H9 (cell line): Measurements from ENCODE around the gene TEK. TPM values are rescaled to one million over a fixed set of nuclear protein-coding genes. Genes with fewer than 3 reads are reported as not detected.

Experiments used
- DNase-seq: peaks from one replicate; pipeline ENCODE4 v3.0.0-alpha.2; 2017
- H2AFZ ChIP-seq: one replicate; pipeline ENCODE4 v1.6.1; 2013; ENCODE audit warnings: mild to moderate bottlenecking, low read length, control low read depth, moderate library complexity
- H2AK5ac ChIP-seq: 2 replicates; pipeline ENCODE4 v1.6.1; 2013; ENCODE audit warnings: low read length, control low read depth, mixed read lengths; ENCODE audit not compliant: insufficient read length
- H2BK120ac ChIP-seq: one replicate; pipeline ENCODE4 v1.6.1; 2013; ENCODE audit warnings: low read depth, mild to moderate bottlenecking, low read length, control low read depth, inconsistent platforms; ENCODE audit not compliant: poor library complexity, severe bottlenecking
- H2BK12ac ChIP-seq: 2 replicates; pipeline ENCODE4 v1.6.1; 2013; ENCODE audit warnings: low read length, control low read depth, mixed read lengths, low read depth; ENCODE audit not compliant: insufficient read length
- H2BK15ac ChIP-seq: 2 replicates; pipeline ENCODE4 v1.6.1; 2013; ENCODE audit warnings: low read depth, low read length, control low read depth
- H2BK20ac ChIP-seq: one replicate; pipeline ENCODE4 v1.6.1; 2013; ENCODE audit warnings: low read depth, mild to moderate bottlenecking, low read length, control low read depth, inconsistent platforms; ENCODE audit not compliant: poor library complexity, severe bottlenecking
- H2BK5ac ChIP-seq: 2 replicates; pipeline ENCODE4 v1.6.1; 2013; ENCODE audit warnings: low read length, control low read depth, mixed read lengths; ENCODE audit not compliant: insufficient read length
- H3K14ac ChIP-seq: 2 replicates; pipeline ENCODE4 v1.6.1; 2013; ENCODE audit warnings: low read length, control low read depth; ENCODE audit not compliant: insufficient read depth
- H3K18ac ChIP-seq: 2 replicates; pipeline ENCODE4 v1.6.1; 2013; ENCODE audit warnings: low read depth, mild to moderate bottlenecking, mixed read lengths, low read length, control low read depth; ENCODE audit not compliant: insufficient read length
- H3K23ac ChIP-seq: 2 replicates; pipeline ENCODE4 v1.6.1; 2013; ENCODE audit warnings: low read length, control low read depth, mixed read lengths, low read depth; ENCODE audit not compliant: insufficient read length
- H3K23me2 ChIP-seq: 2 replicates; pipeline ENCODE4 v1.6.1; 2013; ENCODE audit warnings: low read depth, mild to moderate bottlenecking, mixed read lengths, low read length, control low read depth; ENCODE audit not compliant: insufficient read length, poor library complexity, severe bottlenecking
- H3K27ac ChIP-seq: 2 replicates; pipeline ENCODE4 v1.5.1; 2013; ENCODE audit warnings: low read length, control low read depth, mixed read lengths, low read depth; ENCODE audit not compliant: insufficient read length
- H3K27me3 ChIP-seq: 2 replicates; pipeline ENCODE4 v1.6.1; 2013; ENCODE audit warnings: low read length, control low read depth, inconsistent platforms; ENCODE audit not compliant: insufficient read depth
- H3K4ac ChIP-seq: 2 replicates; pipeline ENCODE4 v1.6.1; 2013; ENCODE audit warnings: low read depth, mild to moderate bottlenecking, control low read depth, inconsistent platforms, low read length, moderate library complexity
- H3K4me1 ChIP-seq: 2 replicates; pipeline ENCODE4 v1.6.1; 2013; ENCODE audit warnings: low read length, control low read depth, inconsistent platforms; ENCODE audit not compliant: insufficient read depth
- H3K4me2 ChIP-seq: 2 replicates; pipeline ENCODE4 v1.6.1; 2013; ENCODE audit warnings: low read length, control low read depth, mixed read lengths; ENCODE audit not compliant: insufficient read length, insufficient read depth
- H3K56ac ChIP-seq: 2 replicates; pipeline ENCODE4 v1.6.1; 2013; ENCODE audit warnings: low read depth, mild to moderate bottlenecking, mixed read lengths, low read length, control low read depth; ENCODE audit not compliant: insufficient read length
- H3K79me1 ChIP-seq: 2 replicates; pipeline ENCODE4 v1.6.1; 2013; ENCODE audit warnings: low read depth, mild to moderate bottlenecking, moderate library complexity, low read length, control low read depth, inconsistent platforms; ENCODE audit not compliant: insufficient read depth, poor library complexity, severe bottlenecking
- H3K79me2 ChIP-seq: 2 replicates; pipeline ENCODE4 v1.6.1; 2013; ENCODE audit warnings: low read length, control low read depth, inconsistent platforms; ENCODE audit not compliant: insufficient read depth
- H3K9ac ChIP-seq: 2 replicates; pipeline ENCODE4 v1.6.1; 2013; ENCODE audit warnings: low read length, control low read depth, mixed read lengths; ENCODE audit not compliant: insufficient read length; ENCODE audit errors: extremely low read depth
- H3K9me3 ChIP-seq: one replicate; pipeline ENCODE4 v1.6.1; 2013; ENCODE audit warnings: low read depth, low read length, inconsistent platforms; ENCODE audit not compliant: control insufficient read depth
- H3T11ph ChIP-seq: one replicate; pipeline ENCODE4 v1.6.1; 2013; ENCODE audit warnings: mild to moderate bottlenecking, low read length, control low read depth, inconsistent platforms
- H4K20me1 ChIP-seq: one replicate; pipeline ENCODE4 v1.6.1; 2013; ENCODE audit not compliant: control insufficient read depth, insufficient read length, insufficient read depth
- H4K5ac ChIP-seq: 2 replicates; pipeline ENCODE4 v1.6.1; 2013; ENCODE audit warnings: low read depth, mild to moderate bottlenecking, mixed read lengths, low read length, control low read depth; ENCODE audit not compliant: insufficient read length
- H4K8ac ChIP-seq: replicated peaks from 2 replicates; pipeline ENCODE4 v1.6.1; 2013; ENCODE audit warnings: low read length, control low read depth, mixed read lengths, low read depth; ENCODE audit not compliant: insufficient read length
- H4K91ac ChIP-seq: 2 replicates; pipeline ENCODE4 v1.6.1; 2013; ENCODE audit warnings: low read depth, mild to moderate bottlenecking, moderate library complexity, mixed read lengths, low read length, control low read depth; ENCODE audit not compliant: insufficient read length
- H3K27ac Mint-ChIP-seq, 3 experiments: 2 replicates in 2 of 3; 3 replicates in 1 of 3; pipeline ENCODE4 v1.8.0; 2020 to 2021; ENCODE audit warnings: mixed read lengths in 3 of 3, mild to moderate bottlenecking in 1 of 3, moderate library complexity in 1 of 3
- H3K27me3 Mint-ChIP-seq: 2 replicates; pipeline ENCODE4 v1.8.0; 2021; ENCODE audit warnings: low read depth, mild to moderate bottlenecking, moderate library complexity, mixed read lengths
- H3K36me3 Mint-ChIP-seq, 3 experiments: 2 replicates in 2 of 3; 3 replicates in 1 of 3; pipeline ENCODE4 v1.8.0; 2020 to 2021; ENCODE audit warnings: low read depth in 3 of 3, mixed read lengths in 3 of 3; ENCODE audit not compliant: insufficient read depth in 1 of 3
- H3K4me1 Mint-ChIP-seq, 2 experiments: 2 replicates each; pipeline ENCODE4 v1.8.0; 2020; ENCODE audit warnings: mixed read lengths in 2 of 2
- H3K4me3 Mint-ChIP-seq, 2 experiments: 2 replicates in 1 of 2; 3 replicates in 1 of 2; pipeline ENCODE4 v1.8.0; 2020 to 2021; ENCODE audit warnings: mild to moderate bottlenecking in 2 of 2, mixed read lengths in 2 of 2, moderate library complexity in 1 of 2
- H3K9me3 Mint-ChIP-seq, 2 experiments: 2 replicates in 1 of 2; 3 replicates in 1 of 2; pipeline ENCODE4 v1.8.0; 2020; ENCODE audit warnings: mild to moderate bottlenecking in 2 of 2, mixed read lengths in 2 of 2, moderate library complexity in 1 of 2
- WGBS: extraction: QIAGEN DNeasy Blood & Tissue Kit; methylation state at CpG from one replicate; pipeline ENCODE4 v1.1.7; 2013; ENCODE audit warnings: missing lambda C conversion rate, low lambda C conversion rate, mixed read lengths; ENCODE audit not compliant: insufficient read length; ENCODE audit errors: extremely low coverage; 5-methylcytosine and 5-hydroxymethylcytosine counted together
- total RNA-seq: library from RNA; stranded (reverse); gene quantifications from 2 replicates; pipeline ENCODE4 v1.2.1, GENCODE V29; 2021
- TF ChIP-seq, protein P1 (sequence below): fragments of 200-600 bp; sonication (generic); conservative IDR thresholded peaks from 3 replicates; pipeline ENCODE4 v1.8.0; 2021; ENCODE audit warnings: antibody characterized with exemption, mild to moderate bottlenecking

TEK gene
- total RNA-seq, 1 experiment from 2014 or later = 1.8 TPM

DNA sequence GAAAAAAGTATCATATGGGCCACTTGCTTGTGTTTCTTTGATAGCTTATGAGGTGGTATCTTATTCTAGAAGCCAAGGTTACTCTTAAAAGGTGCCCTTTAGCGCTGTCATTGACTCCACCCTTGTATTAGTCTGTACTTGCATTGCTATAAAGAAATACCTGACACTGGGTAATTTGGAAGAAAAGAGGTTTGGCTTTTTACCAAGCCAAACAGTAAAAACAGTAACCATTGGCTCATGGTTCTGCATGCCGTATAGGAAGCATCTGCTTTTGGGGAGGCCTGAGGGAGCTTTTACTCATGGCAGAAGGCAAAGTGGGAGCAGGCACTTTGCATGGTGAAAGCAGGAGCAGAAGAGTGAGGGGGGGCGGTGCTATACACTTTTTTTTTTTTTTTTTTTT is 87.4 kb downstream of the TEK start:
- H3K36me3 Mint-ChIP-seq = no peaks in the 10 kb centered on the region
- no peak overlapping the region for H3K27ac ChIP-seq
- TF ChIP-seq, protein P1, sequence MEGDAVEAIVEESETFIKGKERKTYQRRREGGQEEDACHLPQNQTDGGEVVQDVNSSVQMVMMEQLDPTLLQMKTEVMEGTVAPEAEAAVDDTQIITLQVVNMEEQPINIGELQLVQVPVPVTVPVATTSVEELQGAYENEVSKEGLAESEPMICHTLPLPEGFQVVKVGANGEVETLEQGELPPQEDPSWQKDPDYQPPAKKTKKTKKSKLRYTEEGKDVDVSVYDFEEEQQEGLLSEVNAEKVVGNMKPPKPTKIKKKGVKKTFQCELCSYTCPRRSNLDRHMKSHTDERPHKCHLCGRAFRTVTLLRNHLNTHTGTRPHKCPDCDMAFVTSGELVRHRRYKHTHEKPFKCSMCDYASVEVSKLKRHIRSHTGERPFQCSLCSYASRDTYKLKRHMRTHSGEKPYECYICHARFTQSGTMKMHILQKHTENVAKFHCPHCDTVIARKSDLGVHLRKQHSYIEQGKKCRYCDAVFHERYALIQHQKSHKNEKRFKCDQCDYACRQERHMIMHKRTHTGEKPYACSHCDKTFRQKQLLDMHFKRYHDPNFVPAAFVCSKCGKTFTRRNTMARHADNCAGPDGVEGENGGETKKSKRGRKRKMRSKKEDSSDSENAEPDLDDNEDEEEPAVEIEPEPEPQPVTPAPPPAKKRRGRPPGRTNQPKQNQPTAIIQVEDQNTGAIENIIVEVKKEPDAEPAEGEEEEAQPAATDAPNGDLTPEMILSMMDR = no peak

More for the DNA sequence above, 87.4 kb downstream of the TEK start:
- Histone ChIP-seq H3T11ph (no peak overlapping the region), H4K20me1 (no peaks in the 10 kb centered on the region), H2BK5ac (no peak overlapping the region), H3K9me3 (no peaks in the 10 kb centered on the region), H3K9ac (no peak overlapping the region), H4K91ac (no peak overlapping the region), H3K56ac (no peak overlapping the region), H2AK5ac (no peak overlapping the region), H4K5ac (no peak overlapping the region), H2AFZ (no peak overlapping the region), H3K4ac (no peak overlapping the region), H3K18ac (no peak overlapping the region), H2BK20ac (no peak overlapping the region), H3K14ac (no peak overlapping the region), H3K4me2 (no peak overlapping the region), H3K27me3 (no peaks in the 10 kb centered on the region), H2BK15ac (no peak overlapping the region), H4K8ac (no peak overlapping the region), H3K79me2 (no peaks in the 10 kb centered on the region), H3K23ac (no peak overlapping the region), H3K4me1 (no peaks in the 10 kb centered on the region), H3K79me1 (no peaks in the 10 kb centered on the region), H2BK12ac (no peak overlapping the region), H3K23me2 (no peaks in the 10 kb centered on the region), H2BK120ac (no peak overlapping the region)
- H3K27me3 Mint-ChIP-seq = no peaks in the 10 kb centered on the region
- no peak for DNase-seq
- no peaks in the 10 kb centered on the region for H3K4me1 Mint-ChIP-seq
- H3K27ac Mint-ChIP-seq = no peak overlapping the region
- H3K9me3 Mint-ChIP-seq = no peaks in the 10 kb centered on the region
- WGBS = no CpG with 5 or more reads among the region's 3 CpGs
- no peak overlapping the region for H3K4me3 Mint-ChIP-seq
